ES-I3 (cell line): ENCODE measurements around the gene TAMALIN.

Source experiments
- H3K36me3 ChIP-seq: 2 replicates; pipeline ENCODE4 v1.6.1; 2013; ENCODE audit warnings: mild to moderate bottlenecking, low read length, control low read depth, moderate library complexity; ENCODE audit not compliant: insufficient read depth
- H3K4me1 ChIP-seq: 2 replicates; pipeline ENCODE4 v1.6.1; 2013; ENCODE audit warnings: mild to moderate bottlenecking, control low read depth, low read length; ENCODE audit not compliant: insufficient read depth
- H3K9ac ChIP-seq: 2 replicates; pipeline ENCODE4 v1.6.1; 2013; ENCODE audit warnings: low read depth, mild to moderate bottlenecking, low read length, moderate library complexity
- H3K9me3 ChIP-seq: 2 replicates; pipeline ENCODE4 v1.6.1; 2013; ENCODE audit warnings: mild to moderate bottlenecking, low read length, moderate library complexity; ENCODE audit not compliant: control insufficient read depth, insufficient read depth

Gene TAMALIN

GRCh38 chr12:52003016-52003550, 3.7 kb upstream of the TAMALIN start:
- Histone ChIP-seq H3K9me3 (no peaks in the 10 kb centered on the region), H3K36me3 (peaks cover 3% of the 10 kb centered on the region; the same call in 1 of the 2 replicates), H3K4me1 (peaks cover 10% of the 10 kb centered on the region; the same call in 1 of the 2 replicates), H3K9ac (no peak overlapping the region)

- Histone ChIP-seq H3K4me1 (peaks cover 10% of the 10 kb centered on the region; the same call in 1 of the 2 replicates), H3K36me3 (peaks cover 3% of the 10 kb centered on the region; the same call in 1 of the 2 replicates), H3K9ac (no peak overlapping the region), H3K9me3 (no peaks in the 10 kb centered on the region)
Observed at GRCh38 chr12:52003591-52003990, 3.2 kb upstream of the TAMALIN start.

DNA sequence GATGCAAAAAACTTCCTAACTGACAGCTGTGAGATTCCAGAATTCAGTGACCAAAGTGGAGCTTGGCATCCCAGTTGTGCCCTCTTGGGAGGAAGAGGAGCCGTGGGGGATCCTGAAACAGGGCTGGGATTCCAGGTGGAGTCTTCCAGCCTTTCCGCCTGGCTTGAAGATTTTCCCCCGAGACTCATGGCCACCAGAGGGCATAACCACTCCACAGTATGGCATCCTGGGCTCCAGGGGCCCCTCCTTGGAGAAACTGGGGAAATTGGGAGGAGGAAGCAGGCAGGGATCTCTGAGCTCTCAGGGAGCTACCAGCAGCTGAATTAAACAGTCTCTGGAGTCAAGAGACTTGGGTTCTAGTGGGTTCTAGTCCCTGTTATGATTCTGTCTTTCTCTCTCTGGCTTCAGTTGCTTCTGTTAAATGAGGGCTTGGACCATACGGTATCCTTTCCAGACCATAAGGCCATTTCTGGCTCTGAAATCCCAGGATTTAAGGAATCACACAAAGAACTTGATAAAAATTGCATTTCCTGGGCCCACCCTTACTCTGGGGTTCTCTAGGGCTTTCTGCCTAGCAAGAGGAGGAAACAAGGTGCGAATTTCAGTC, 2.6 kb upstream of the TAMALIN start:
- Histone ChIP-seq H3K4me1 (peaks cover 14% of the 10 kb centered on the region; the same call in 1 of the 2 replicates), H3K36me3 (peaks cover 2% of the 10 kb centered on the region; the same call in 1 of the 2 replicates), H3K9me3 (no peaks in the 10 kb centered on the region), H3K9ac (no peak overlapping the region)

DNA sequence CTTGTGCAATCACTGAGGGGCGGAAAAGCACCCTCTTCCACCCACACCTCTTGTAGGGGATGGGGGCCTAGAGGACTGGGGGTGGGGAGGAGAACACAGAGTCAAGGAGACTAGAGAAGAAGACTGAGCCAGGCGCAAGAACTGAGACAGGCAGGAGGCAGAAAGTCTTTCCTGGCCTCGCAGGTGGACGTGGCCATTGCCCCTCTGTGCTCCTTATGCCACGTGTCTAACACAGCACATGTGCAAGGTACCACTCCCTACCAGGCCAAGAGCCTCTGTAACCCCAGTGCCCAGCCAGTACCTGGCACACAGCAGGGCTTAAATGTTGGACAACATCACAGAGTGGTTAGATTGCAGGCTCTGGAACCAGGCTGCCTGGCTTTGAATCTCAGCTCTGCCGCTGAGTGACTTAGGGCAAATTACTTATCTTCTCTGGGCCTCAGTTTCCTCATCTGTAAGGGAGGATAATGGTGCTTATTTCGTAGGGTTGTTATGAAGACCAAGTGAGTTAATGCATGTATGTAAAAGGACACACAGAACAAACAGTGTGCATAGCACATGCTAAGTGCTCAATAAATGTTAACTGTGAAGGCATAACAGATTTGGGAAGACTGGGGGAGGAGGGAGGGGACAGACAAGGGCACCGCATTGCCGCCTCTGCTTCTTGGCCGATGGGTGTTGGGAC, 1.4 kb upstream of the TAMALIN start:
- H3K9ac ChIP-seq, result no peak overlapping the region; the same call in 1 of the 2 replicates
- H3K4me1 ChIP-seq, result peaks cover 22% of the 10 kb centered on the region; the same call in 1 of the 2 replicates
- no peaks in the 10 kb centered on the region for H3K36me3 ChIP-seq
- H3K9me3 ChIP-seq, result no peaks in the 10 kb centered on the region

DNA sequence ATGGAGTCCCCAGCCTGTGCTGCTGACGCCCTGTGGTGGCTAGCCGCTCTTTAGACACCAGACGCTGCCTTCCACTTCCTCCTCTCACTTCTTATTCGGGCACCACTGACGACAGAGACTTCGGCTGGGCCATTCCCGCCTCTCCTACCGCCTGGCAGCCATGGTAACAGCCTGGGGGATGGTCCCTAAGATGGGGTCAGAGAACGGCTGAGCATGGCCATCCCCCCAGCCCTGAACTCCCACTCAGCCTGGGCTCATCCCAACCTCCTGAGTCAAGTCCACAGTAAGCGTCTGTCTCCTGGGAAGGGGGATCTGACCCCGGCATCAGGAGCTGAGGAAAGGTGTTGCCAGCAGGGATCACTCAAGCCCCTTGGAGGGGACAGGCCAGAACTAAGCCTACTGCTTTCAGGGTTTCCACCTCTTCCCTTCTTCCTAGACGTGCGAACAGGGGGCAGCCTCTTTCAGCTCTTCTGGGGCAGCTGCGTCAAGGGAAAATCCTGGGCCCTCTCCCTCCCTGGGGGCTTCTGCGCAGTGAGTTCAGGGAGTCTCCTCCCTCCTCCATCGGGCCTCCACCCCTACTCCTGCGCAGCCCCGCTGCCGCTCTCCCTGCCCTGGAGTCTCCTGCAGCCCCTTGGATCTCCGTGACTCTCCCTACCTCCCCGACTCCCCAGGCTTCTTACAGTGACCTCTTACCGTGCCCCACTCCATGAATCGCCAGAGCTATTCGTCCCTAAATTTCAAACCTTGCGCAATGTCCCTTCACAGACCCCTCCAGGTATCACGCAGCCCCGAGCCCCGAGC, 643 bp upstream of the TAMALIN start:
- H3K4me1 ChIP-seq, result peaks cover 29% of the 10 kb centered on the region
- H3K9ac ChIP-seq, result peak overlapping the region; percentile 50; the same call in 1 of the 2 replicates
- no peaks in the 10 kb centered on the region for H3K36me3 ChIP-seq
- no peaks in the 10 kb centered on the region for H3K9me3 ChIP-seq

GRCh38 chr12:52007158-52007921, 594 bp downstream of the TAMALIN start:
- Histone ChIP-seq H3K36me3 (no peaks in the 10 kb centered on the region), H3K9me3 (no peaks in the 10 kb centered on the region), H3K9ac (peak overlapping the region; percentile 60; the same call in 1 of the 2 replicates), H3K4me1 (peaks cover 30% of the 10 kb centered on the region)

DNA sequence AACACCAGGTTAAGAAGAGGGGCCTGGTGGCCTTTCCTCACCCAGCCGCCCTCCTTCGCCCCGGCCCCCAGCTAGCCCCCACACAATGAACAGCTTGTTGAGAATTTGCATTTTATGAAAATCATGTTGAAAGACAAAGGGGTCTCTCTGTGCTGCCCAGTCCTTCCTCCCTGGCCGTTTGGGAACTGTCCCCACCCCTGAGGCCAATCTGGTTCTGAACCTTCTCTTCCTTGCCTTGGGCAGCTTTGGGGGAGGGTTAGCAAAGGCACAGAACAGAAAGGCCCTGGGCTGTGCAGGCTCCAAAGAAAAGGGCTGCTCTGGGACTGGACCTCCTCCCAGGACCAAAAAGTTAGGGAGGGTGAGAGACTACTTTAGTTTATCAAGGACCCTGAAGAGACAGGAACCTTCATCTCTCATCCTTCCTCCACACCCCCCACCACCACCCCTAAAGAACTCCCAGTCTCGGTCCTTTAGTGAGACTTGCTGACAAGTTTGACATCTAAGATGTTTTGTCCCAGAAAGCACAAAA, 1.3 kb downstream of the TAMALIN start:
- peaks cover 30% of the 10 kb centered on the region for H3K4me1 ChIP-seq
- H3K9me3 ChIP-seq, result no peaks in the 10 kb centered on the region
- no peaks in the 10 kb centered on the region for H3K36me3 ChIP-seq
- peak overlapping the region; percentile 60; the same call in 1 of the 2 replicates for H3K9ac ChIP-seq

- no peak overlapping the region for H3K9ac ChIP-seq
- H3K36me3 ChIP-seq, result no peaks in the 10 kb centered on the region
- peaks cover 36% of the 10 kb centered on the region for H3K4me1 ChIP-seq
- no peaks in the 10 kb centered on the region for H3K9me3 ChIP-seq
Observed at GRCh38 chr12:52009081-52009751, 2.5 kb downstream of the TAMALIN start.

DNA sequence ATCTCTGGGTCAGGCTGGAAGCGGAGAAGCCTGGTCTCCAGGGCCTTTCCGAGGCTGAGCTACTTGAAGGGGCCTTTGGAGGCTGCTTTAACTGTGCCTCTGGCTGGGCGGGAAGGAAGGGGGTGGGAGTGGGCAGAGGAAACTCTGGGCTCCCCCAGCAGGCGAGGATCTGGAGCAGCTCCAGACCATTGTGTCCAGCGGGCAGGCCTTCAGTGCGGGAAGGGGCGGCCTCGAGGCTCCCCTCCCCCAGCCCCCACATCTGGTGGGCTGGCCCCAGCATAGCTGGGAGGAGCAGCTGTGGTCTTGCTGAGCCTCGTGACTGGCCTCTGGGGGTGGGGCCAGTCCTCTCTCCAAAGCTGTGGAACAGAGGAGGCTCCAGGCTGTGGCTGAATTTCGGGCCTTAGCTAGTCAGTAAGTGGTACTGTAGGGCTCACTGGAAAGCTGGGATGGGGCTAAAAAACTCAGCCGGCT, 3.4 kb downstream of the TAMALIN start:
- H3K9ac ChIP-seq, result no peak overlapping the region

DNA sequence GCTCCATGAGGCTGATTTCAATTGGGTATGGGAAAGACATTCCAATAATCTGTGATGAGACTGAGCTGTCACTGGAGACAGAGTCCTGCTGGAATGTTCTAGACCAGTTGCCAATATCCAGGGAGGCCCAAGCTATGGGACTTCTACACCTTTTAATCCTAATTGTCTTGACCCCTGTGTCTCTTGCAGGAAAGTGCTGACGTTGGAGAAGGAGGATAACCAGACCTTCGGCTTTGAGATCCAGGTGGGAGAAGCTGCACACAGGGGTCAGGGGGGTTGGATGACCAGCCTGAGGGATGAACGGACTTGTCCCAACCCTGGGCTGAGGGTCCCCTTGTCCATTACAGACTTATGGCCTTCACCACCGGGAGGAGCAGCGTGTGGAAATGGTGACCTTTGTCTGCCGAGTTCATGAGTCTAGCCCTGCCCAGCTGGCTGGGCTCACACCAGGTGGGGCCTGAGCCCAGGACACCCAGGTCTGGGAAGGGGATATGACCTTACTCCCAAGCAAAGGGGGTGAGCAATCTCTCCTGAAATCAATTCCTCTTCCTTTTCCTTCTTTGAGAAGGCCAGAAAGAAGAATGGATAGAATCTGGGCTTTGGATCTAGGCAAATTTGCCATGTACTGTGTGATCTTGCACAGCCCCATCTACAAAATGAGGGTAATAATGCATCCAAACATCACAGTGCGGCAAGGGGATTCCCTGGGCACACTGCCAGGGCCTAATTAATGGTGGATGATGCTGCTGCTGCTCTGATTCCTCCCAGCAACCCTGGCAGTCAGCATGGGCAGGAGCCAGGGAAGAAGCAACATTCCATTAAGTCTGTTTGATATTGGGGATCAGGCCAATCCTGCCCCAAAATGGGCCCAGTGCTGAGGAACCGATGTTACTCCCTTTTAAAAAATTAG, 4.2 kb downstream of the TAMALIN start:
- H3K9ac ChIP-seq, result no peak overlapping the region

More for the DNA sequence above, 3.4 kb downstream of the TAMALIN start:
- H3K36me3 ChIP-seq, result no peaks in the 10 kb centered on the region
- H3K9me3 ChIP-seq, result no peaks in the 10 kb centered on the region
- H3K4me1 ChIP-seq, result peaks cover 36% of the 10 kb centered on the region

DNA sequence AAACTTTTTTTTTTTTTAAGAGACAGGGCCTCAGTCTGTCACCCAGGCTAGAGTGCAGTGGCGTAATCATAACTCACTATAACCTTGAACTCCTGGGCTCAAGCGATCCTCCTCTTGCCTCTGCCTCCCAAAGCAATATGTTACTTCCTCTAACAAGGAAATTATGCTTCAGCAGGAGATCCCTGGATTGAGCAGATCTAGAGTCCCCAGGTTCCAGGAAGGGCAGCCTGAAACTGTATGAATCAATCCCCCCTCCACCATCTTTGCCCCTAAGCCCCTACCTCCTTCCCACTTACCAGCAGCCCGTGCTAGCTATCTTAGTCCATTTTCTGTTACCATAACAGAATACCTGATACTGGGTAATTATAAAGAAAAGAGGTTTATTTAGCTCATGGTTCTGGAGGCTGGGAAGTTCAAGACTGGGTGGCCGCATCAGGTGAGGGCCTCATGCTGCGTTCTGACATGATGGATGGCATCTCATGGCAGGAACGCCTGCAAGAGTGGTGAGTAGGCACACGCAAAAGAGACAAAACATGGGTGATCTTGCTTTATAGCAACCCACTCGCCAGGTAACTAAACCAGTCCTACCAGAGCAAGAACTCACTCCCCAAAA, 5.0 kb downstream of the TAMALIN start:
- Histone ChIP-seq H3K9me3 (no peaks in the 10 kb centered on the region), H3K36me3 (no peaks in the 10 kb centered on the region), H3K4me1 (peaks cover 34% of the 10 kb centered on the region), H3K9ac (no peak overlapping the region)

More for the DNA sequence above, 4.2 kb downstream of the TAMALIN start:
- H3K36me3 ChIP-seq, result no peaks in the 10 kb centered on the region
- no peaks in the 10 kb centered on the region for H3K9me3 ChIP-seq
- peaks cover 35% of the 10 kb centered on the region for H3K4me1 ChIP-seq
